GM21423 (cell line): ENCODE results near the gene CCDC74A.
"Not testable (repeated sequence)": the region's sequence is repeated elsewhere in the genome, so short reads cannot be mapped to it uniquely, and the experiment has no call there.

Experiments used
- ATAC-seq: cut with Tn5 transposase; IDR thresholded peaks from one replicate; pipeline ENCODE4 v1.9.1; 2021; ENCODE audit warnings: mild to moderate bottlenecking, moderate library complexity; ENCODE audit not compliant: unreplicated experiment

Gene CCDC74A

GRCh38 chr2:131544813-131545165 lies 17.1 kb downstream of the CCDC74A start:
- ATAC-seq = not testable (repeated sequence)

GRCh38 chr2:131552871-131553270 lies 25.2 kb downstream of the CCDC74A start:
- ATAC-seq = no peak

- ATAC-seq = no peak
Measured at GRCh38 chr2:131556998-131557397, 29.3 kb downstream of the CCDC74A start.

GRCh38 chr2:131557558-131558321 lies 30.1 kb downstream of the CCDC74A start:
- ATAC-seq = no peak

- no peak for ATAC-seq
Measured at GRCh38 chr2:131566371-131566770, 38.7 kb downstream of the CCDC74A start.

GRCh38 chr2:131567891-131568290 lies 40.2 kb downstream of the CCDC74A start:
- ATAC-seq = no peak

DNA sequence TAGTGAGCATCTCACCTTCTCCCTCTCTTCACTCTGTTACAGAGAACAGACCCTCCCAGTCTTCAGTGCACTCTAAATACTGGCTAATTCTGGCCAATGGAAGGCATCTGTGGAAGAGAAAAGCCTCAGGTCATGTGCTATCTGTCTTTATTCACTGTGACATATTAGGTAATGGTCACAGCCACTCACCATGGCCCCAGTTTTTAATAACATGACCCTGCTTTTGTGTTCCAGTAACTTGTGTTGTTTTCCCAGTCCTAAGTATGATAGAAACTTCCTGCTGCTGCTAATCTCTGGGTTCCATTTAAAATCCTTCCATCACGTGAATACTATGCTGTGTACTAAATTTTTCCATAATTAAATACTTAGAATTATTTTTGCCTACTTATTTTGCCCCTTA lies 40.7 kb downstream of the CCDC74A start:
- not testable (repeated sequence) for ATAC-seq

- ATAC-seq = no peak
Measured at GRCh38 chr2:131572175-131572574, 44.5 kb downstream of the CCDC74A start.

DNA sequence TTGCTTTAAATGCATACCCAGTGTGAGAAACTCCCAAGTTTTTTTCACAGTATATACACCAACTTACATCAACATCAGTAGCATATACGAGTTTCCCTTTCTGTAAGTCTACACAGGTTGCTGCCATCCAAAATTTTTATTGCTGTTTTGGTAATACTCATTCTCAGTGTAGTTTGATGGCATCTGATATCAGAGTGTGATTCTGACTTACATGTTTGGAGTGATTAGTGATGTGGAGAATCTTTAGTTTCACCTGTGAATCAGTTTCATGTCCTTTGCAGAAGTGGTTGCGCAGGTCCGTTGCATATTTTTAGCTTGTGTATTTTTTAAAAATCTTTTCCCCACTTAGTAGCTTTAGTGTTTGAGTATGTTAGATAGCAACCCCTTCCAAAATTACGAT lies 50.1 kb downstream of the CCDC74A start:
- ATAC-seq = no peak

- no peak for ATAC-seq
Measured at GRCh38 chr2:131580187-131580586, 52.5 kb downstream of the CCDC74A start.
